DND-41 (cell line): Measurements from ENCODE around the gene NTN1.

ENCODE experiments used
- CTCF ChIP-seq: IDR thresholded peaks from 2 replicates; pipeline ENCODE4 v1.5.1; 2012; ENCODE audit warnings: borderline replicate concordance, low read length, moderate library complexity, mild to moderate bottlenecking; ENCODE audit not compliant: poor library complexity, severe bottlenecking; ENCODE audit errors: extremely low read depth
- EZH2 ChIP-seq: IDR thresholded peaks from 3 replicates; pipeline ENCODE4 v1.6.1; 2012; ENCODE audit warnings: borderline replicate concordance, low read depth, mild to moderate bottlenecking, moderate library complexity, low read length, inconsistent platforms; ENCODE audit not compliant: severe bottlenecking

- TF ChIP-seq CTCF (no peak), EZH2 (no peak)
These were observed 7.1 kb downstream of the NTN1 start for GRCh38 chr17:9028202-9028987.
